GM12891 (cell line): Measurements from ENCODE around the gene IFIT3.

Source experiments
- POLR2A ChIP-seq: IDR thresholded peaks from 2 replicates; pipeline ENCODE4 v1.6.1; 2011; ENCODE audit warnings: low read depth, low read length, control low read depth
- TAF1 ChIP-seq: IDR thresholded peaks from 2 replicates; pipeline ENCODE4 v1.6.1; 2011; ENCODE audit warnings: low read depth, low read length, control low read depth

DNA sequence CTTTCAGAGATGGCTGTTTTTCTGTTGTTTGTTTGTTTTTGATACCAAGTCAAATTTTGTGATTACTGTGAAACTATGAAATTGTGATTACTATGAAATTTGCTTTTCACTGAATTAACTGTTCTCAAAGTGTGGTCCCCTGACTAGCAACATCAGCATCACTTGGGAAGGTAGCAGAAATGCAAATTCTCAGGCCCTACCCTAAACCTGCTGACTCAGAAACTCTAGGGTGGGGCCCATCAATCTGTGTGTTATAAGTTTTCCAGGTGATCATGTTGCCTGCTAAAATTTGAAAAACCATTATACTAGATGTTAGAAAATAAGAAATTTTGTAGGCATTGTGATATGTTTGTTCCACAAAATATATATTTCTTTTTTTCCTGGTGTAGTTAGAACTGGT is 51.3 kb downstream of the IFIT3 start:
- no peak for TF ChIP-seq TAF1
- no peak for TF ChIP-seq POLR2A
